ENCODE data around the gene FAM200C. TPM values are rescaled to one million over a fixed set of nuclear protein-coding genes. Genes with fewer than 3 reads are reported as not detected.

The FAM200C gene
- total RNA-seq, 1 donor from 2014 or later = 9.1 TPM

- Mint-ChIP-seq H3K27ac (ENCODE audit: unreplicated experiment) (peak overlapping the region; percentile 90), H3K36me3 (ENCODE audit: low read depth) (no peaks in the 10 kb centered on the region), H3K4me3 (peak overlapping the region; percentile 94), H3K27me3 (ENCODE audit: low read depth) (no peaks in the 10 kb centered on the region), H3K9me3 (no peaks in the 10 kb centered on the region), H3K4me1 (peaks cover 60% of the 10 kb centered on the region)
- no peak for TF ChIP-seq CTCF (conservative IDR thresholded peaks at IDR 0.05)
- DNase-seq (ENCODE audit: low read depth, low spot score) = no peak
Measured at GRCh38 chr5:160419458-160420330, 19.8 kb upstream of the FAM200C start.

GRCh38 chr5:160418561-160419457 lies 19.0 kb upstream of the FAM200C start, which contains the start of gene SLU7:
Gene SLU7, minus strand, starts transcription at chr5:160419081. Its CDS starts 3,787 bp downstream, at chr5:160415294.
- Mint-ChIP-seq H3K4me3 (peak within 1 kb of the TSS; percentile 94), H3K9me3 (no peaks in the 10 kb centered on the region), H3K27ac (ENCODE audit: unreplicated experiment) (peak within 1 kb of the TSS; percentile 92), H3K4me1 (peaks cover 51% of the 10 kb centered on the region), H3K27me3 (ENCODE audit: low read depth) (no peaks in the 10 kb centered on the region), H3K36me3 (ENCODE audit: low read depth) (no peaks in the 10 kb centered on the region)
- DNase-seq (ENCODE audit: low read depth, low spot score) = peak; percentile 94
- TF ChIP-seq CTCF (conservative IDR thresholded peaks at IDR 0.05) = no peak

- Mint-ChIP-seq H3K4me3 (peak overlapping the region; percentile 92), H3K9me3 (no peaks in the 10 kb centered on the region), H3K27ac (ENCODE audit: unreplicated experiment) (peak overlapping the region; percentile 98), H3K36me3 (ENCODE audit: low read depth) (peaks cover 5% of the 10 kb centered on the region), H3K27me3 (ENCODE audit: low read depth) (no peaks in the 10 kb centered on the region), H3K4me1 (peaks cover 52% of the 10 kb centered on the region)
- DNase-seq (ENCODE audit: low read depth, low spot score) = no peak
- TF ChIP-seq CTCF (conservative IDR thresholded peaks at IDR 0.05) = no peak
Measured at GRCh38 chr5:160398806-160399205, 1.0 kb downstream of the FAM200C start.

- H3K4me3 Mint-ChIP-seq = peak overlapping the region; percentile 92
- no peak overlapping the region for H3K27ac Mint-ChIP-seq (ENCODE audit: unreplicated experiment)
- TF ChIP-seq CTCF (conservative IDR thresholded peaks at IDR 0.05) = no peak
- H3K9me3 Mint-ChIP-seq = no peaks in the 10 kb centered on the region
- no peaks in the 10 kb centered on the region for H3K27me3 Mint-ChIP-seq (ENCODE audit: low read depth)
- DNase-seq (ENCODE audit: low read depth, low spot score) = no peak
- no peaks in the 10 kb centered on the region for H3K36me3 Mint-ChIP-seq (ENCODE audit: low read depth)
- peaks cover 52% of the 10 kb centered on the region for H3K4me1 Mint-ChIP-seq
Measured at GRCh38 chr5:160397492-160397891, 2.4 kb downstream of the FAM200C start.

- Mint-ChIP-seq H3K4me3 (no peak overlapping the region), H3K9me3 (no peaks in the 10 kb centered on the region), H3K36me3 (ENCODE audit: low read depth) (peaks cover 3% of the 10 kb centered on the region), H3K4me1 (peaks cover 49% of the 10 kb centered on the region), H3K27ac (ENCODE audit: unreplicated experiment) (no peak overlapping the region), H3K27me3 (ENCODE audit: low read depth) (no peaks in the 10 kb centered on the region)
- no peak for TF ChIP-seq CTCF (conservative IDR thresholded peaks at IDR 0.05)
- no peak for DNase-seq (ENCODE audit: low read depth, low spot score)
Measured at GRCh38 chr5:160395111-160395510, 4.7 kb downstream of the FAM200C start.
